H9 (cell line): ENCODE measurements around the gene ASTN2. TPM values are rescaled to one million over a fixed set of nuclear protein-coding genes. Genes with fewer than 3 reads are reported as not detected.

ENCODE experiments used
- DNase-seq: peaks from one replicate; pipeline ENCODE4 v3.0.0-alpha.2; 2017
- H2AFZ ChIP-seq: one replicate; pipeline ENCODE4 v1.6.1; 2013; ENCODE audit warnings: mild to moderate bottlenecking, low read length, control low read depth, moderate library complexity
- H2AK5ac ChIP-seq: 2 replicates; pipeline ENCODE4 v1.6.1; 2013; ENCODE audit warnings: low read length, control low read depth, mixed read lengths; ENCODE audit not compliant: insufficient read length
- H2BK120ac ChIP-seq: one replicate; pipeline ENCODE4 v1.6.1; 2013; ENCODE audit warnings: low read depth, mild to moderate bottlenecking, low read length, control low read depth, inconsistent platforms; ENCODE audit not compliant: poor library complexity, severe bottlenecking
- H2BK12ac ChIP-seq: 2 replicates; pipeline ENCODE4 v1.6.1; 2013; ENCODE audit warnings: low read length, control low read depth, mixed read lengths, low read depth; ENCODE audit not compliant: insufficient read length
- H2BK15ac ChIP-seq: 2 replicates; pipeline ENCODE4 v1.6.1; 2013; ENCODE audit warnings: low read depth, low read length, control low read depth
- H2BK20ac ChIP-seq: one replicate; pipeline ENCODE4 v1.6.1; 2013; ENCODE audit warnings: low read depth, mild to moderate bottlenecking, low read length, control low read depth, inconsistent platforms; ENCODE audit not compliant: poor library complexity, severe bottlenecking
- H2BK5ac ChIP-seq: 2 replicates; pipeline ENCODE4 v1.6.1; 2013; ENCODE audit warnings: low read length, control low read depth, mixed read lengths; ENCODE audit not compliant: insufficient read length
- H3K14ac ChIP-seq: 2 replicates; pipeline ENCODE4 v1.6.1; 2013; ENCODE audit warnings: low read length, control low read depth; ENCODE audit not compliant: insufficient read depth
- H3K18ac ChIP-seq: 2 replicates; pipeline ENCODE4 v1.6.1; 2013; ENCODE audit warnings: low read depth, mild to moderate bottlenecking, mixed read lengths, low read length, control low read depth; ENCODE audit not compliant: insufficient read length
- H3K23ac ChIP-seq: 2 replicates; pipeline ENCODE4 v1.6.1; 2013; ENCODE audit warnings: low read length, control low read depth, mixed read lengths, low read depth; ENCODE audit not compliant: insufficient read length
- H3K23me2 ChIP-seq: 2 replicates; pipeline ENCODE4 v1.6.1; 2013; ENCODE audit warnings: low read depth, mild to moderate bottlenecking, mixed read lengths, low read length, control low read depth; ENCODE audit not compliant: insufficient read length, poor library complexity, severe bottlenecking
- H3K27ac ChIP-seq: 2 replicates; pipeline ENCODE4 v1.5.1; 2013; ENCODE audit warnings: low read length, control low read depth, mixed read lengths, low read depth; ENCODE audit not compliant: insufficient read length
- H3K27me3 ChIP-seq: 2 replicates; pipeline ENCODE4 v1.6.1; 2013; ENCODE audit warnings: low read length, control low read depth, inconsistent platforms; ENCODE audit not compliant: insufficient read depth
- H3K4ac ChIP-seq: 2 replicates; pipeline ENCODE4 v1.6.1; 2013; ENCODE audit warnings: low read depth, mild to moderate bottlenecking, control low read depth, inconsistent platforms, low read length, moderate library complexity
- H3K4me1 ChIP-seq: 2 replicates; pipeline ENCODE4 v1.6.1; 2013; ENCODE audit warnings: low read length, control low read depth, inconsistent platforms; ENCODE audit not compliant: insufficient read depth
- H3K4me2 ChIP-seq: 2 replicates; pipeline ENCODE4 v1.6.1; 2013; ENCODE audit warnings: low read length, control low read depth, mixed read lengths; ENCODE audit not compliant: insufficient read length, insufficient read depth
- H3K56ac ChIP-seq: 2 replicates; pipeline ENCODE4 v1.6.1; 2013; ENCODE audit warnings: low read depth, mild to moderate bottlenecking, mixed read lengths, low read length, control low read depth; ENCODE audit not compliant: insufficient read length
- H3K79me1 ChIP-seq: 2 replicates; pipeline ENCODE4 v1.6.1; 2013; ENCODE audit warnings: low read depth, mild to moderate bottlenecking, moderate library complexity, low read length, control low read depth, inconsistent platforms; ENCODE audit not compliant: insufficient read depth, poor library complexity, severe bottlenecking
- H3K79me2 ChIP-seq: 2 replicates; pipeline ENCODE4 v1.6.1; 2013; ENCODE audit warnings: low read length, control low read depth, inconsistent platforms; ENCODE audit not compliant: insufficient read depth
- H3K9ac ChIP-seq: 2 replicates; pipeline ENCODE4 v1.6.1; 2013; ENCODE audit warnings: low read length, control low read depth, mixed read lengths; ENCODE audit not compliant: insufficient read length; ENCODE audit errors: extremely low read depth
- H3K9me3 ChIP-seq: one replicate; pipeline ENCODE4 v1.6.1; 2013; ENCODE audit warnings: low read depth, low read length, inconsistent platforms; ENCODE audit not compliant: control insufficient read depth
- H3T11ph ChIP-seq: one replicate; pipeline ENCODE4 v1.6.1; 2013; ENCODE audit warnings: mild to moderate bottlenecking, low read length, control low read depth, inconsistent platforms
- H4K20me1 ChIP-seq: one replicate; pipeline ENCODE4 v1.6.1; 2013; ENCODE audit not compliant: control insufficient read depth, insufficient read length, insufficient read depth
- H4K5ac ChIP-seq: 2 replicates; pipeline ENCODE4 v1.6.1; 2013; ENCODE audit warnings: low read depth, mild to moderate bottlenecking, mixed read lengths, low read length, control low read depth; ENCODE audit not compliant: insufficient read length
- H4K8ac ChIP-seq: replicated peaks from 2 replicates; pipeline ENCODE4 v1.6.1; 2013; ENCODE audit warnings: low read length, control low read depth, mixed read lengths, low read depth; ENCODE audit not compliant: insufficient read length
- H4K91ac ChIP-seq: 2 replicates; pipeline ENCODE4 v1.6.1; 2013; ENCODE audit warnings: low read depth, mild to moderate bottlenecking, moderate library complexity, mixed read lengths, low read length, control low read depth; ENCODE audit not compliant: insufficient read length
- H3K27ac Mint-ChIP-seq, 3 experiments: 2 replicates in 2 of 3; 3 replicates in 1 of 3; pipeline ENCODE4 v1.8.0; 2020 to 2021; ENCODE audit warnings: mixed read lengths in 3 of 3, mild to moderate bottlenecking in 1 of 3, moderate library complexity in 1 of 3
- H3K27me3 Mint-ChIP-seq: 2 replicates; pipeline ENCODE4 v1.8.0; 2021; ENCODE audit warnings: low read depth, mild to moderate bottlenecking, moderate library complexity, mixed read lengths
- H3K36me3 Mint-ChIP-seq, 3 experiments: 2 replicates in 2 of 3; 3 replicates in 1 of 3; pipeline ENCODE4 v1.8.0; 2020 to 2021; ENCODE audit warnings: low read depth in 3 of 3, mixed read lengths in 3 of 3; ENCODE audit not compliant: insufficient read depth in 1 of 3
- H3K4me1 Mint-ChIP-seq, 2 experiments: 2 replicates each; pipeline ENCODE4 v1.8.0; 2020; ENCODE audit warnings: mixed read lengths in 2 of 2
- H3K4me3 Mint-ChIP-seq, 2 experiments: 2 replicates in 1 of 2; 3 replicates in 1 of 2; pipeline ENCODE4 v1.8.0; 2020 to 2021; ENCODE audit warnings: mild to moderate bottlenecking in 2 of 2, mixed read lengths in 2 of 2, moderate library complexity in 1 of 2
- H3K9me3 Mint-ChIP-seq, 2 experiments: 2 replicates in 1 of 2; 3 replicates in 1 of 2; pipeline ENCODE4 v1.8.0; 2020; ENCODE audit warnings: mild to moderate bottlenecking in 2 of 2, mixed read lengths in 2 of 2, moderate library complexity in 1 of 2
- CTCF ChIP-seq: fragments of 200-600 bp; sonication (generic); conservative IDR thresholded peaks from 3 replicates; pipeline ENCODE4 v1.8.0; 2021; ENCODE audit warnings: antibody characterized with exemption, mild to moderate bottlenecking
- WGBS: extraction: QIAGEN DNeasy Blood & Tissue Kit; methylation state at CpG from one replicate; pipeline ENCODE4 v1.1.7; 2013; ENCODE audit warnings: missing lambda C conversion rate, low lambda C conversion rate, mixed read lengths; ENCODE audit not compliant: insufficient read length; ENCODE audit errors: extremely low coverage; 5-methylcytosine and 5-hydroxymethylcytosine counted together
- total RNA-seq: library from RNA; stranded (reverse); gene quantifications from 2 replicates; pipeline ENCODE4 v1.2.1, GENCODE V29; 2021

Gene ASTN2
- total RNA-seq, 1 experiment from 2014 or later, result 9.7 TPM

- H3K27ac Mint-ChIP-seq, result peak overlapping the region; percentile 11 to 90 (median 60); a peak in 6 of 7 replicates
- Histone ChIP-seq H3K4me2 (no peak overlapping the region), H4K5ac (peak overlapping the region; percentile 57), H3K9me3 (no peaks in the 10 kb centered on the region), H3K79me1 (no peaks in the 10 kb centered on the region), H2AK5ac (no peak overlapping the region), H2BK15ac (no peak overlapping the region), H3K23ac (no peak overlapping the region), H4K8ac (no peak overlapping the region), H4K91ac (no peak overlapping the region), H3T11ph (no peak overlapping the region), H2AFZ (no peak overlapping the region), H3K27me3 (no peaks in the 10 kb centered on the region), H3K79me2 (no peaks in the 10 kb centered on the region), H3K23me2 (no peaks in the 10 kb centered on the region), H2BK20ac (no peak overlapping the region), H2BK5ac (no peak overlapping the region), H3K14ac (no peak overlapping the region), H4K20me1 (no peaks in the 10 kb centered on the region), H3K9ac (no peak overlapping the region), H3K18ac (no peak overlapping the region), H3K4me1 (peaks cover 17% of the 10 kb centered on the region), H3K56ac (no peak overlapping the region), H3K27ac (no peak overlapping the region), H2BK12ac (no peak overlapping the region), H2BK120ac (no peak overlapping the region), H3K4ac (no peak overlapping the region)
- no CpG with 5 or more reads among the region's 1 CpG for WGBS
- no peak overlapping the region; a peak in 1 of 5 replicates for H3K4me3 Mint-ChIP-seq
- no peaks in the 10 kb centered on the region for H3K27me3 Mint-ChIP-seq
- H3K36me3 Mint-ChIP-seq, result no peaks in the 10 kb centered on the region
- H3K9me3 Mint-ChIP-seq, result no peaks in the 10 kb centered on the region
- peaks cover 40 to 45% of the 10 kb centered on the region in 2 experiments for H3K4me1 Mint-ChIP-seq
- DNase-seq, result no peak
- no peak for TF ChIP-seq CTCF
Measured at GRCh38 chr9:117092582-117092981, 322.3 kb downstream of the ASTN2 start.
